Liver (tissue), 9 donors: Measurements from ENCODE around the gene THOC7. TPM values are rescaled to one million over a fixed set of nuclear protein-coding genes. Genes with fewer than 3 reads are reported as not detected.

Experiments
- DNase-seq: peaks from one replicate; pipeline ENCODE4 v3.0.0-alpha.2; 2017; ENCODE audit warnings: low spot score
- H3K27ac ChIP-seq, 2 donors: one replicate each; pipeline ENCODE4 v1.7.0; 2013; ENCODE audit warnings: inconsistent platforms in 2 of 2, low read length in 2 of 2, control low read depth in 1 of 2, low read depth in 1 of 2, mild to moderate bottlenecking in 1 of 2
- H3K27me3 ChIP-seq, 4 donors: one replicate each; pipeline versions ENCODE4 v1.6.1 to v1.7.0; 2013; ENCODE audit warnings: low read length in 3 of 4, inconsistent platforms in 1 of 4, mild to moderate bottlenecking in 1 of 4, moderate library complexity in 1 of 4; ENCODE audit not compliant: control insufficient read depth in 4 of 4, insufficient read depth in 4 of 4
- H3K36me3 ChIP-seq, 4 donors: one replicate each; pipeline versions ENCODE4 v1.6.1 to v1.7.0; 2013; ENCODE audit warnings: low read length in 3 of 4, mild to moderate bottlenecking in 3 of 4, low read depth in 1 of 4, moderate library complexity in 1 of 4; ENCODE audit not compliant: control insufficient read depth in 4 of 4, insufficient read depth in 3 of 4
- H3K4me1 ChIP-seq, 4 donors: one replicate each; pipeline versions ENCODE4 v1.6.1 to v1.7.0; 2013; ENCODE audit warnings: low read length in 3 of 4, mild to moderate bottlenecking in 3 of 4, moderate library complexity in 1 of 4; ENCODE audit not compliant: control insufficient read depth in 4 of 4, insufficient read depth in 4 of 4
- H3K4me3 ChIP-seq, 3 donors: one replicate each; pipeline versions ENCODE4 v1.6.1 to v1.7.0; 2013; ENCODE audit warnings: low read length in 3 of 3, control low read depth in 1 of 3, low read depth in 1 of 3, mild to moderate bottlenecking in 1 of 3
- H3K9ac ChIP-seq, 2 donors: one replicate each; pipeline ENCODE4 v1.7.0; 2013; ENCODE audit warnings: low read length in 2 of 2, mild to moderate bottlenecking in 2 of 2, moderate library complexity in 2 of 2, control low read depth in 1 of 2, low read depth in 1 of 2
- H3K9me3 ChIP-seq, 4 donors: one replicate each; pipeline versions ENCODE4 v1.6.1 to v1.7.0; 2013; ENCODE audit warnings: low read length in 3 of 4; ENCODE audit not compliant: control insufficient read depth in 4 of 4
- ATF3 ChIP-seq: IDR thresholded peaks from 2 replicates; pipeline ENCODE4 v1.6.1; 2016; ENCODE audit warnings: antibody characterized with exemption
- CTCF ChIP-seq: fragments of 150-350 bp; IDR thresholded peaks from 2 replicates; pipeline ENCODE4 v1.5.1; 2017; ENCODE audit warnings: improper control_type of control experiment, low read depth, low read length; ENCODE audit not compliant: missing input control
- EGR1 ChIP-seq, 2 donors: IDR thresholded peaks; 2 replicates each; pipeline ENCODE4 v1.6.1; 2016 to 2018; ENCODE audit warnings: antibody characterized with exemption in 2 of 2, low read depth in 2 of 2
- FOXA1 ChIP-seq: IDR thresholded peaks from 2 replicates; pipeline ENCODE4 v1.6.1; 2016; ENCODE audit warnings: antibody characterized with exemption
- FOXA2 ChIP-seq: IDR thresholded peaks from 2 replicates; pipeline ENCODE4 v1.6.1; 2016; ENCODE audit warnings: antibody characterized with exemption
- GABPA ChIP-seq, 2 donors: IDR thresholded peaks in 1 of 2; conservative IDR thresholded peaks in 1 of 2; 2 replicates each; pipeline ENCODE4 v1.6.1; 2016; ENCODE audit warnings: antibody characterized with exemption in 2 of 2, mild to moderate bottlenecking in 1 of 2, moderate library complexity in 1 of 2
- HNF4A ChIP-seq, 2 donors: conservative IDR thresholded peaks; 2 replicates each; pipeline ENCODE4 v1.6.1; 2016; ENCODE audit warnings: antibody characterized with exemption in 2 of 2, mild to moderate bottlenecking in 2 of 2
- HNF4G ChIP-seq: IDR thresholded peaks from 2 replicates; pipeline ENCODE4 v1.6.1; 2016; ENCODE audit warnings: antibody characterized with exemption
- JUND ChIP-seq, 2 donors: IDR thresholded peaks; 2 replicates each; pipeline ENCODE4 v1.6.1; 2016; ENCODE audit warnings: antibody characterized with exemption in 2 of 2
- MAX ChIP-seq: IDR thresholded peaks from 2 replicates; pipeline ENCODE4 v1.6.1; 2016; ENCODE audit warnings: antibody characterized with exemption
- NR2F2 ChIP-seq: IDR thresholded peaks from 2 replicates; pipeline ENCODE4 v1.6.1; 2016; ENCODE audit warnings: antibody characterized with exemption
- RAD21 ChIP-seq, 2 donors: IDR thresholded peaks; 2 replicates each; pipeline ENCODE4 v1.6.1; 2016; ENCODE audit warnings: antibody characterized with exemption in 2 of 2, mild to moderate bottlenecking in 2 of 2
- REST ChIP-seq: IDR thresholded peaks from 2 replicates; pipeline ENCODE4 v1.6.1; 2016; ENCODE audit warnings: antibody characterized with exemption, mild to moderate bottlenecking
- RXRA ChIP-seq, 2 donors: IDR thresholded peaks; 2 replicates each; pipeline ENCODE4 v1.6.1; 2017 to 2018; ENCODE audit warnings: antibody characterized with exemption in 2 of 2, mild to moderate bottlenecking in 1 of 2
- SP1 ChIP-seq: IDR thresholded peaks from 2 replicates; pipeline ENCODE4 v1.6.1; 2018; ENCODE audit warnings: antibody characterized with exemption, mild to moderate bottlenecking
- YY1 ChIP-seq: IDR thresholded peaks from 2 replicates; pipeline ENCODE4 v1.6.1; 2016; ENCODE audit warnings: antibody characterized with exemption, mild to moderate bottlenecking
- ZBTB33 ChIP-seq: IDR thresholded peaks from 2 replicates; pipeline ENCODE4 v1.6.1; 2016; ENCODE audit warnings: antibody characterized with exemption
- WGBS: extraction: QIAGEN DNeasy Blood & Tissue Kit; methylation state at CpG from one replicate; pipeline ENCODE4 v1.1.7; 2013; 5-methylcytosine and 5-hydroxymethylcytosine counted together
- polyA plus RNA-seq, 2 donors: library from polyadenylated mRNA; stranded (reverse) in 1 of 2; unstranded in 1 of 2; fragments of 200-250 nt in 1 of 2; fragments of >200 nt in 1 of 2; fragmentation: Nextera tagmentation in 1 of 2; extraction: Ambion mirVana in 1 of 2; gene quantifications; one replicate each; pipeline versions ENCODE4 v1.2.1 to v1.2.3, GENCODE V29; 2013 to 2015
- total RNA-seq, 2 donors: library from RNA; depleted of rRNA; stranded (reverse); fragments of >200 nt; gene quantifications; one replicate each; pipeline ENCODE4 v1.2.3, GENCODE V29; 2014
- donor health status: healthy.
- donor health status: healthy.
- donor health status: healthy.
- donor health status: healthy.
- donor health status: healthy.

The THOC7 gene
- total and polyA plus RNA-seq, 4 donors: 11.7 to 38.6 (median 23.0) TPM

- TF ChIP-seq REST: no peak
- no peak for TF ChIP-seq HNF4A (conservative IDR thresholded peaks at IDR 0.05)
- TF ChIP-seq EGR1 (IDR thresholded peaks at IDR 0.05; ENCODE audit: low read depth in 2 of 2): no peak
- no peak for TF ChIP-seq CTCF
- TF ChIP-seq NR2F2: no peak
- no peak for TF ChIP-seq FOXA1
Observed at GRCh38 chr3:63874769-63875168, 11.2 kb upstream of the THOC7 start (continued).

- no peaks in the 10 kb centered on the region for H3K4me1 ChIP-seq
- no peak for DNase-seq
- H3K4me3 ChIP-seq: no peak overlapping the region
- TF ChIP-seq FOXA1 (no peak), REST (no peak), SP1 (no peak), RAD21 (IDR thresholded peaks at IDR 0.05) (no peak), RXRA (IDR thresholded peaks at IDR 0.05) (no peak), ZBTB33 (no peak), MAX (no peak), HNF4A (conservative IDR thresholded peaks at IDR 0.05) (no peak), GABPA (IDR thresholded peaks at IDR 0.05 in 1 of 2, conservative IDR thresholded peaks at IDR 0.05 in 1 of 2) (no peak), ATF3 (no peak), FOXA2 (no peak), YY1 (no peak), HNF4G (no peak), NR2F2 (no peak), EGR1 (IDR thresholded peaks at IDR 0.05; ENCODE audit: low read depth in 2 of 2) (no peak), CTCF (no peak), JUND (IDR thresholded peaks at IDR 0.05) (no peak)
- H3K9ac ChIP-seq: no peak overlapping the region
- H3K36me3 ChIP-seq: no peaks in the 10 kb centered on the region
- 95% methylated on average over 2 of the region's 2 CpGs for WGBS
- H3K27me3 ChIP-seq: no peaks in the 10 kb centered on the region
- no peak overlapping the region for H3K27ac ChIP-seq
- H3K9me3 ChIP-seq: no peaks in the 10 kb centered on the region
Observed at GRCh38 chr3:63872135-63872924, 8.7 kb upstream of the THOC7 start.
